22Rv1 (cell line): ENCODE measurements around the gene GARNL3.

Experiments used
- H3K27ac ChIP-seq: fragments of 450-650 bp; 2 replicates; pipeline ENCODE4 v1.5.1; 2017
- ZFX ChIP-seq: fragments of 450-650 bp; IDR thresholded peaks from 2 replicates; pipeline ENCODE4 v1.6.1; 2017; ENCODE audit warnings: antibody characterized with exemption, borderline replicate concordance
- TF ChIP-seq, protein P1 (sequence below): fragments of 450-650 bp; IDR thresholded peaks from 2 replicates; pipeline ENCODE4 v1.5.1; 2017; ENCODE audit warnings: mild to moderate bottlenecking

Gene GARNL3

DNA sequence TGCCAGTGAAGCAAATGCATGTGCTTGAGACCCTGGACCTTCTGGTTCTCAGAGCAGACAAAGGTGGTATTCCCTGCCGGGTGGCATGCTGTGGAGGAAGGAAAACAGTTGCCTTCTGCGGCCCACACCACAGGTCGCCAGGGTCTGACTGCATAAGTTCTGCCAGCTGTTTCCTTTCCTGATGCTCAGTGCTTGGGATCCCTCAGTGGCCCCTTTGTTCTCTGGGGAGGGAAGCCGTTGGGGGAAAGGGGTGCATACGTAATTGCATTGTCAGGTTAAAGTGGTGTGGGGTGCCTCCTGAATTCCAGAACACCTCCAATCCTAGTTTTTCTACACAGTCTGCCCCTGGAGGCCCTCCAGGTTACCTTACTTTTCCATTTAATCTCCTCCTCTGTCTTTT lies 89.3 kb downstream of the GARNL3 start:
- no peak overlapping the region for H3K27ac ChIP-seq
- no peak for TF ChIP-seq ZFX
- TF ChIP-seq, protein P1, sequence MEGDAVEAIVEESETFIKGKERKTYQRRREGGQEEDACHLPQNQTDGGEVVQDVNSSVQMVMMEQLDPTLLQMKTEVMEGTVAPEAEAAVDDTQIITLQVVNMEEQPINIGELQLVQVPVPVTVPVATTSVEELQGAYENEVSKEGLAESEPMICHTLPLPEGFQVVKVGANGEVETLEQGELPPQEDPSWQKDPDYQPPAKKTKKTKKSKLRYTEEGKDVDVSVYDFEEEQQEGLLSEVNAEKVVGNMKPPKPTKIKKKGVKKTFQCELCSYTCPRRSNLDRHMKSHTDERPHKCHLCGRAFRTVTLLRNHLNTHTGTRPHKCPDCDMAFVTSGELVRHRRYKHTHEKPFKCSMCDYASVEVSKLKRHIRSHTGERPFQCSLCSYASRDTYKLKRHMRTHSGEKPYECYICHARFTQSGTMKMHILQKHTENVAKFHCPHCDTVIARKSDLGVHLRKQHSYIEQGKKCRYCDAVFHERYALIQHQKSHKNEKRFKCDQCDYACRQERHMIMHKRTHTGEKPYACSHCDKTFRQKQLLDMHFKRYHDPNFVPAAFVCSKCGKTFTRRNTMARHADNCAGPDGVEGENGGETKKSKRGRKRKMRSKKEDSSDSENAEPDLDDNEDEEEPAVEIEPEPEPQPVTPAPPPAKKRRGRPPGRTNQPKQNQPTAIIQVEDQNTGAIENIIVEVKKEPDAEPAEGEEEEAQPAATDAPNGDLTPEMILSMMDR, result no peak

DNA sequence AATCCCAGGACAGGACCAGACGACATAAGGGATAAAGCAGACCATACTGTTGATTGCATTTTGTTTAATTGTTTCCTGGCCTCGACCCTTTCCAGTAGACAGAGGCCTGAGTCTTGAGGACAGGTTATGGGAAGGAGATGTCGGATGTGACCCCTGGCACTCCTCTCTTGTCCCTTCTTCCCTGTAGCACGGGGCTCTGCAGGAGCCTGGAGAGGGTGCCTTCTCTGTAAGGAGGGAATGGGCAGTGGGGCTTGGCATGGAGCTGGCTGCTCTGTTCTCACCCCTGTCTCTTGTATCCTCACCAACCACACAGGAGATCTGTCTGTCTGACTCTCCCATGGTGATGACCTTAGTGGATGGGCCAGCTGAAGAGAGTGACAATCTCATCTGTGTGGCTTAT lies 92.3 kb downstream of the GARNL3 start:
- no peak for TF ChIP-seq ZFX
- TF ChIP-seq, protein P1, result no peak
- no peak overlapping the region for H3K27ac ChIP-seq

DNA sequence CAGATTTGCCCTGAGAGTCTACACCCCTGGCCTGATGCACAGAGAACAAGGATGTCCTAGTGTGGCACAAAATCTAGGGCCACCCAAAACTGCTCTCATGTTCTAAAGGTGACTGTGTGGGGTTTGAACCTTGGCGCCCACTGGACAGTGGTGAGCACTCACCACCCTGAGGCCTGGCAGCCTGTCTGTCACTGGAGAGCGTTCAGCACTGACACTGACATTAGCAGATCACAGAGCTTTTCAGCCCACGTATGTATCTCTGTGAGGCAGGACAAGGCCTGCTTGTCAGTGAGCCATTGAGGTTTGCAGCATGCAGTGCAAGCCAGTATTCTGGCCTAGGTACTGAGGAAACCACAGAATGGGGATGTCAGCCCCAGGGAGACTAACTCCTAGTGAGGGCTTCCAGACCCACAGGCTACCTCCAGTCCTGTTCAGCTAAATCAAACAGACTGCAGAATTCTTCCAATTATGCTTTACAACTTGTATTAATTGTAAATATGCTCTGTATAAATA lies 93.5 kb downstream of the GARNL3 start:
- no peak for TF ChIP-seq ZFX
- TF ChIP-seq, protein P1, result no peak
- no peak overlapping the region for H3K27ac ChIP-seq

DNA sequence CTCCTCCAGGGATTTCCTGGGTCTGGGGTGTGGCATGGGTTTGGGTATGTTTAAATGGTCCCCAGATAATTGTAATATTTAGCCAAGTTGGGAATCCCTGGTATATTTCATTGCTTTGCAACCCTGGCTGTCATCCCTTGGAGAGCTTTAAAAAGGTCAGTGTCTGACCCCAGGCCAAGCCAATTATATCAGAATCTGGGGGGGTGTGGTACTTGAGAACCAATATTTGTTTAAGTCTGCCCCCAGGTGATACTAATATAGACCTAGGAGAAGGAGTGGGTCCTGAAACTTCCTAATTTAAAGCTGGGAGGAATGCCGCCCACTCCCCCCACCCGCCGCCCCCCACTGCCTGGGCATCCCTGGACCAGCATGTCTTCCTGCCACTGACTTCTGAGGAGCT lies 94.2 kb downstream of the GARNL3 start:
- TF ChIP-seq, protein P1, result no peak
- TF ChIP-seq ZFX, result no peak
- no peak overlapping the region for H3K27ac ChIP-seq

DNA sequence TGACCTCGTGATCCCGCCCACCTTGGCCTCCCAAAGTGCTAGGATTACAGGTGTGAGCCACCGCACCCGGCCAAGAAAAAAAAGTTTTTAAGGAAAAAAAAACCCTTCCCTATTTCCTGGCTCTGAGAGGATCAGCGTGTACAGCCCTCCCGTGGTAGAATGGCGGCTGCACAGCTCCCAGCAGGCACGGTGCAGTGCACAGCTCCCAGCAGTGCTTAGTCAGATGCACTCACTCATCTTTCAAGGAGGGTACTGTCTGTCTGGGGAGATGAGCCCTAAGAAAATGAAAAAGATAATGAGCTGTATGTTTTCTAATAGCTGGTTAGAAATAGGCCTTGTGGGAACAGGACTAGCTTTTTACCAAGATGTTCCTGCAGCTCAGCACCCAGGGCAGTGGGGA lies 95.7 kb downstream of the GARNL3 start:
- TF ChIP-seq, protein P1, result no peak
- no peak for TF ChIP-seq ZFX
- no peak overlapping the region for H3K27ac ChIP-seq

DNA sequence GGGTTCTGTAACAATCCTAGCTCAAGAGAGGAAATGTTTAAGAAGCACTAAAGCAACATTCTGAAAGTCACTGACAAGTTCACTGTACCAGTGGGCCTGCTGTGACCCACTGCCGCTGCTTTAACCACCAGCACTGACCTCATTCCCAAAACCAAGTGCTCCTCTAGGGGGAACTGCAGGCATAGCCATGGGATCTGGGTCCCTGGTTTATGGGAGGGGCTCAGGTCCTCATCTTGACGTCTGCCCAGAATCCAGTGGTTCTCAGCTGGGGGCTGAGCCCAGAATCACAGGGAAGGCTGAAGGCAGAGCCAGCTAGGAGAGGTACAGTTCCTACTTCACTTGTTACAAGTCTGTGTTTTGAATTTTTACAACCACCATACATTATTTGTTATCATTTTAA lies 96.3 kb downstream of the GARNL3 start:
- TF ChIP-seq ZFX, result no peak
- TF ChIP-seq, protein P1, result no peak
- H3K27ac ChIP-seq, result no peak overlapping the region

DNA sequence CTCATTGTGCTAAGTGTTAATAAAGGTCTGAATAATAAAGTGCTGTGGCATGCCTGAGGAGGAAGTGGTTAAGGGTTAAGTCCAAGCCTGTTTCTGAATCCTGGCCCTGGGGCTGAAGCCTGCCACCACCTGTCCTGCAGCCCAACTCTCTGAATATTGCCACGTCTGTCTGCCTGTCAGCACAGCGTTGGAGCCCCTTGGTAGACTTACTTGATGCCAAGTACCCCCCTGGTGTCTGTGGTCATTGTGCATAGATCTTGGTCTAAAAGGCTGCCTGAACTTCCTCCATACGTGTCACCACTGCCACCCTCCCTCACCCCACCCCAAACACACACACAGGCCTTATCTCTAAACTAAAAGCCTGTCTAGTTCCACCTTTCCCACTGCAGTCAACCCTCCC lies 97.0 kb downstream of the GARNL3 start:
- TF ChIP-seq ZFX, result no peak
- TF ChIP-seq, protein P1, result no peak
- no peak overlapping the region for H3K27ac ChIP-seq
